NOMO-1 (cell line): ENCODE results near the gene CPT1A.

Experiments used
- DNase-seq, 2 experiments: peaks; one replicate each; lab custom pipeline; 2025; ENCODE audit not compliant: unreplicated experiment in 2 of 2; lab: John Stamatoyannopoulos, UW

Gene CPT1A

DNA sequence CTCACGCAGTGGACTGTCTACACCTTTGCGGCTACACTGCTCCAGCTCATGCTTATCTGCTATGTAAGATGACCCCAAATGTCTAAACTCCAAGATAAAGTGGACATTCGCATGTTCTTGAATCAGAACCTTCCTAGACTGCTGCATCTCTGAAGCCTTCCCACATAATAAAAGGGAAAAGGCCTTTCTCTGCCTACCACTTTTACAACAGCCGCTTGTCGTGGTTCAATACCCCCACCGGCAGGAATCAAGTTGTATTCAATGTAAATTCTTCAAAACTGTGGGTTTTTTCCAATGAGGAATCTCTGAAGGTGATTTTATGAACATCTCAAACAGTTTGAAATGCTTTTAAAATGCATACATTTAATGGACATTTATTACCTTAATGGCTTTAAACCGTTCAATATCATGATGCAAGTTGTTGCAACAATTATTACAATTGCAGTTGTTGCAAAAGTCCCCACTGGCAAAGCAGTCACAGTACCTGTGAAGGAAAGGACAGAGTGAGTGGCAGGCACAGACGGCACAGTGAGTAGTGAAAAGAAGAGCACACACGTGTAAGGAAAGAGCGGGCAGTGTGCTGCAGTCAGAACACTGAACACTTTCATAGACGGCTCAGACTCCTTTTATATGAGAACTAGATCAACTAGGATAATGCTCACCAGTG is 126.1 kb downstream of the CPT1A start:
- DNase-seq, result no peak

DNA sequence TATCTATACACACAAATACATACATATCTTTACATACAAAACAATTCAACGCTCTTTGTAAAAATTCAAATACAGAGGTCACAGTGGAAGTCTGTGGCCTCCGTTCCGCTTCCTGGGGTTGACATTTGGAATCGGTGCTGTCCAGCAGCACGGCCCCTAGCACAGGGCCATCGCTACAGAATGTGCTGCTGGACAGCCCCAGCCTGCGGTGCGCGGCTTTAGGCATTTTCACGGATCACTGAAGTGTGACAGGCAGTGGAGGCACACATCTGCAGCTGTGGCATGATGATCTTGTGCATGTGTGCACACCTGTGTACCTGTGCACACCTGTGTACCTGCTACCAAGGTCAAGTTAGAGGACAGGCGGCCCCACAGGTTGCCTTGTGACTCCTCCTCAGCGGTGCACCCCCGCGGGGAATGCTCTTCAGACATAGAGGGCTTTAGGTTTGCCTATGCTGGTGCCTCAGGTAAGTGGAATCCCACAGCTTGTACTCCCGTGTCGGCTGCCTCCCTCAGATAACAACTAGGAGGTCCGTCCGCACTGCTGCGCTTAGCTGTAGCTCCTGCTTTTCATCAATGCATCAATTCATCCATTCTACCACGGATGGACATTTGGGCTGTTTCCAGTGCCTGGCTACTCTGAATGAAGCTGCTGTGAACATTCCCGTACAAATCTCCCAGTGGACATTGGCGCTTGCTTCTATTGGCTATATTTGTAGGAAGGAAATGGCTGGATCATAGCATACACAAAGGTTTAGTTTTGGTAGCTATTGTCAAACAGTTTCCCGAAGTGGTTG is 127.5 kb downstream of the CPT1A start:
- DNase-seq, result no peak

DNA sequence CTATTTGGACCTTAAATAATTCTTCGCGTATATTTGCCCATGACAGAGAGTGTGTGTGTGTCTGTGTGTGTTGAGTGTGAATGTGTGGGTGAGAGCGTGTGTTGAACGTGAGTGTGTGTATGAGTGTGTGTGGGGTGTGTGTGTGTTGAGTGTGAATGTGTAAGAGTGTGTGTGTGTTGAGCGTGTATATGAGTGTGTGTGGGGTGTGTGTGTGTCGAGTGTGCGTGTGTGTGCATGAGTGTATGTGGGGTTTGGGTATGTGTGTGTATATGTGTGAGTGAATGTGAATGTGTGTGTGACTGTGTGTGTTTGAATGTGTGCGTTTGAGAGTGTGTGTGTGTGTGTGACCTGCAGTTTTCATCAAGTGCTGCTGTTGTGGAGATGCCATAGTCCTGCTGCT is 130.6 kb downstream of the CPT1A start:
- DNase-seq, result no peak

- DNase-seq, result no peak
Observed at GRCh38 chr11:68710409-68710808, 131.3 kb downstream of the CPT1A start.

DNA sequence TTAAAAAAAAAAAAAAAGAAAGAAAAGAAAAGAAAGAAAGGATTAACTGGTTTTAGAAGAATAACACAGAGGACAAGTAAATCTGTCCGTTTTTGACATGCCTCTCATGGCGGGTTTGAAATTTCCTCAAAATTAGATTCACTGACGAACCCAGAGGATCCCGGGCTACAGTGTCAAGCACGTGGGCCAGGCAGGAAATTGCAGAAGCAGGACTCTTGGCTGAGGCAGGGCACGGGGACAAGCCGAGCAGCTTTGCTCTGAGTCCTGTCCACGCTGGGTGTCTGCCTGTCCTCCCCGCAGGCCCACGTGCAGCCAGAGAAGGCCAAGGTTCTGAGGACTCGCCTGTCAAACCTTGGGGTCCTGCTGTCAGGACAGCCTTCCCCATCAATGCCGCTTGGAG is 132.7 kb downstream of the CPT1A start:
- no peak for DNase-seq

DNA sequence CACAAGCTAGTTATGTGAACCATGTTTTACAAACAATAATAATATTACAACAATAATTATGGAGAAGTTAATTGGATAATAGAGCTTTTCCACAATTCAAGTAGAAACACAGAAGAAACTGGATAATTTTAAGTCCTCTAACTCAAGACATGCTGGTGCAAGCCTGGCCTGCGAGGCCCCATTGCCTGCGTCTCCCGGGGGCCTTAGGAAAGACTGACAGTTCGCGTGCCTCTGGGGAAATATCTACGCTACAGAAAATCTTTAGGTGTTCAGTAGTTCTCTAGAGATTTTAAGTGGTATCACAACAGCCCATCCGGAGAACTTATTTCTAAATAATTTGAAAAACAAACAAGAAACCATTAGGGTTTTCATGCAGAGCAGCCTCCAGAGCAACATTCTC is 134.2 kb downstream of the CPT1A start:
- no peak for DNase-seq

GRCh38 chr11:68704887-68705286 is 136.8 kb downstream of the CPT1A start:
- DNase-seq, result no peak
